NB4 (cell line): ENCODE results near the gene NTM.

Experiments used
- DNase-seq: peaks from one replicate; pipeline ENCODE4 v3.0.0; 2010; ENCODE audit warnings: low read depth
- H3K4me3 ChIP-seq: one replicate; pipeline ENCODE4 v1.5.1; 2011; ENCODE audit warnings: mild to moderate bottlenecking, low read depth, low read length, moderate library complexity
- CTCF ChIP-seq: IDR thresholded peaks from one replicate; pipeline ENCODE4 v1.5.1; 2012; ENCODE audit warnings: low read depth, low read length
- MAX ChIP-seq: IDR thresholded peaks from 2 replicates; pipeline ENCODE4 v1.6.1; 2011; ENCODE audit warnings: low read depth, low read length
- MYC ChIP-seq: IDR thresholded peaks from 2 replicates; pipeline ENCODE4 v1.6.1; 2011; ENCODE audit warnings: low read depth, low read length
- POLR2A ChIP-seq: IDR thresholded peaks from 2 replicates; pipeline ENCODE4 v1.6.1; 2011; ENCODE audit warnings: mild to moderate bottlenecking; ENCODE audit not compliant: insufficient read length; ENCODE audit errors: extremely low read depth

Gene NTM

GRCh38 chr11:132301465-132301864 is 931.0 kb downstream of the NTM start:
- H3K4me3 ChIP-seq, result no peak overlapping the region
- no peak for DNase-seq

GRCh38 chr11:132301900-132302299 is 931.5 kb downstream of the NTM start:
- H3K4me3 ChIP-seq, result no peak overlapping the region
- DNase-seq, result no peak
- TF ChIP-seq MAX (no peak), POLR2A (no peak), MYC (no peak), CTCF (no peak)

More at GRCh38 chr11:132301465-132301864, 931.0 kb downstream of the NTM start:
- TF ChIP-seq POLR2A (no peak), MYC (no peak), MAX (no peak), CTCF (no peak)

- H3K4me3 ChIP-seq, result no peak overlapping the region
- DNase-seq, result no peak
- TF ChIP-seq POLR2A (no peak), CTCF (no peak), MAX (no peak), MYC (no peak)
These were observed 937.0 kb downstream of the NTM start for GRCh38 chr11:132307309-132308020.

- DNase-seq, result no peak
- no peak for TF ChIP-seq CTCF
- no peak for TF ChIP-seq MAX
- TF ChIP-seq MYC, result no peak
- no peak for TF ChIP-seq POLR2A
- no peak overlapping the region for H3K4me3 ChIP-seq
These were observed 940.3 kb downstream of the NTM start for GRCh38 chr11:132310390-132311375.

GRCh38 chr11:132311703-132312102 is 941.3 kb downstream of the NTM start:
- TF ChIP-seq MAX (no peak), MYC (no peak), CTCF (no peak), POLR2A (no peak)
- no peak for DNase-seq
- H3K4me3 ChIP-seq, result no peak overlapping the region
